ENCODE measurements around the gene TEF.
A peak's percentile ranks its signal among the peaks of the same experiment; 100 is the strongest.
"Not testable (repeated sequence)": the region's sequence is repeated elsewhere in the genome, so short reads cannot be mapped to it uniquely, and the experiment has no call there.

Gene TEF

GRCh38 chr22:41384128-41384527 is 2.4 kb downstream of the TEF start:
- no peak for DNase-seq

DNA sequence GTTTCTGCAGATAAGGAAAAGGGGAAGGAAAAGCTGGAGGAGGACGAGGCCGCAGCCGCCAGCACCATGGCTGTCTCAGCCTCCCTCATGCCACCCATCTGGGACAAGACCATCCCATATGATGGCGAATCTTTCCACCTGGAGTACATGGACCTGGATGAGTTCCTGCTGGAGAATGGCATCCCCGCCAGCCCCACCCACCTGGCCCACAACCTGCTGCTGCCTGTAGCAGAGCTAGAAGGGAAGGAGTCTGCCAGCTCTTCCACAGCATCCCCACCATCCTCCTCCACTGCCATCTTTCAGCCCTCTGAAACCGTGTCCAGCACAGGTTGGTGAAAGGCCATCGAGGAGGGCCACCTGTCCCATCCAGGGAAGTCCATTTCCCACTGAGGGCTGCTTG is 5.6 kb downstream of the TEF start:
- DNase-seq: no peak

DNA sequence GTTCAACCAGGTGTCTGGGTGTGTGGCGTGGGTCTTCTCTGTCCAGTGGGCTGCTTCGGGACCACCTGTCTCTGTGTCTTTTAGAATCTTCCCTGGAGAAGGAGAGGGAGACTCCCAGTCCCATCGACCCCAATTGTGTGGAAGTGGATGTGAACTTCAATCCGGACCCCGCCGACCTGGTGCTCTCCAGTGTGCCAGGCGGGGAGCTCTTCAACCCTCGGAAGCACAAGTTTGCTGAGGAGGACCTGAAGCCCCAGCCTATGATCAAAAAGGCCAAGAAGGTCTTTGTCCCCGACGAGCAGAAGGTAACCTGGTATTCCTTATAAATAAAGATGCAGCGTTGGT is 12.2 kb downstream of the TEF start:
- no peak for DNase-seq

- DNase-seq: no peak
Measured at GRCh38 chr22:41395531-41396240, 13.9 kb downstream of the TEF start.

DNA sequence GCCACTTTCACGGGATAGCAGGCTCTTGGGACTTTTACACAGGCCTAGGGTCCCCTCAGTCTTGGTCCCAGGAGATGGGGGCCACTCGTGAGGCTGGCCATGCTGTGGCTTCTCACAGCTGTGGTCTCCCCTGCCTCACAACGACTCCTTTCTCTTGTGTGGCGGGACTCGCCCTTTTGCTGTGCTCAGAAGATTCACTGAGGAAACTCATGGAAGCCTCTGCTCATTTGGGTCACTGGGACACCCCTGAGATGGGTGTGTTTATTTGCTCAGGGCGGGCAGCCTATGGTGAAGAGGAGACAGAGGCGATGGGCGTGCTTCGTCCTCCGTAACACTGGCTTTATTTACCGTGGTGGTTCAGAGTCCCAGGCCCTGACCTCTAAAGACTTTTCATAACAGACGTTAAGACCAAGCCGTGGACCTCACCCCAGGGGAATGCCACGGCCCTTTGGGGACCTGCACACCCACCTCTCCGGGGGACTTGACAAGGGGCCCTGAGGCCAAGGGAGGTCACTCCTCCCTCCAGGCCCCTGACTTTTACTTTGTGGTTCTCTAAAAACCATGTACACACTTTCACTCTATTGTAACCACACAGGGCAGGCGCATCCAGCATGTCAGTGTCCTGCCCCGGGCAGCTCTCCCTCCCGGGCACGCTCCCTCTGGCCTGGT is 15.5 kb downstream of the TEF start:
- no peak for DNase-seq

DNA sequence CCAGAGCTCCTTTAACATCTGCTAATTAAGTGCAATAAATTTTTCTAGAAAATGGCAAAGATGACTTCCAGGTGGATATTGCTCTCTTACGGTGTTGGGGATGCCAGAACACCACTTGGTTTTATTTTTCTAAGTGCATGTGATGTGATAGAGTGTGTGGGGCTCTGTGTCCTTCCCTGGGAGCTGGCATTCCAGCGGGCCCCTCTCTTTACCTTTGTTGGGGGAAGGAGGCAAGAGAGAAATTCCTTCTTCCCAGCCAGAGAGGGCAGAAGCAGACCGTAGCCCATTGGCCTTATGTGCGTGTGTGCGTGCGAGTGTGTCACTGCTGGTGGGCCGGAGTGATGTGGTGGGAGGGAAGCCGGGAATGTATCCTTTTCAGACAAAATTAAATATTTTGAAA is 17.2 kb downstream of the TEF start:
- no peak for DNase-seq

GRCh38 chr22:41401781-41402648 is 20.3 kb downstream of the TEF start:
- DNase-seq: no peak

DNA sequence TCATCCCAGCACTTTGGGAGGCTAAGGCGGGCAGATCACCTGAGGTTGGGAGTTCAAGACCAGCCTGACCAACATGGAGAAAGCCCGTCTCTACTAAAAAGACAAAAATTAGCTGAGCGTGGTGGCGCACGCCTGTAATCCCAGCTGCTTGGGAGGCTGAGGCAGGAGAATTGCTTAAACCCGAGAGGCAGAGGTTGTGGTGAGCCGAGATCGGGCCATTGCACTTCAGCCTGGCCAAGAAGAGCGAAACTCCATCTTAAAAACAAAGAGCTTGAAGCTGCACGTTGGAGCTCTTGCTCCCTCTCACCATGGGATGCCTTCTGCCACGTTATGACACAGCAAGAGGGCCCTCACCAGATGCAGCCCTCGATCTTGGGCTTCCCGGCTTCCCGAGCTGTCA is 21.1 kb downstream of the TEF start:
- DNase-seq: not testable (repeated sequence)

DNA sequence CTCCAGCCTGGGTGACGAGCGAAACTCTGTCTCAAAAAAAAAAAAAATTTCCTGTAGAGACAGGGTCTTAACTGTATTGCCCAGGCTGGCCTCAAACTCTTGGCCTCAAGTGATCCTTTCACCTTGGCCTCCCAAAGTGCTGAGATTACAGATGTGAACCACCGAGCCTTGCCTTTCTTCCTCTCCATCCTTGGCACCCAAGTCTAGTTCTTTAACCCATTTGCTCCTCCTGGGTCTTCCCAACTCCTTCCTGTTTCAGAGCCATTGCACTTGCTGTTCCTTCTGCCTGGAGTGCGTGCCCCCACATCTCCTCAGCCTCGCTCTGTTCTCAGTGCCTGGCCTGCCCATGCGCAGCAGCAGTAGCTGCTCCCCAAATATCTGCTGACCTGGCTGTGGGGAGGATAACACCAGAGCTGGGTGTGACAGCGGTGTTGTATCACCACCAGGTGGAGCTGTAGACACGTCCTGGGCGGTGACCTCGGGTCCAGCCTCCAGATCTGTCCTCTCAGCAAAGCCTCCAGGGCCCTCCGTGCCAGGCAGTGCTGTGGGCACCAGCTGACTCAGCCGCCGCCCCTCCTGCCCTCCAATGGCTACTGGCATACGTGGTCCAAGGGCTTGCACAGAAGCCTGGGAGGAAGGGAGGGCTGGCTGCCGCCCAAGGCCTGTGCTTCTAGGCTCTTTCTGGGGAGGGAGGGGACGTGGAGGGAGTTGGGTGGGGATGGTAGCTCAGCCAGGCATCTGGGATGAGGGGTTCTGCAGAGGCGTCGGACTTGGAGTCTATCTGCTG is 22.0 kb downstream of the TEF start:
- DNase-seq: peak; percentile 49 to 73 (median 66)

DNA sequence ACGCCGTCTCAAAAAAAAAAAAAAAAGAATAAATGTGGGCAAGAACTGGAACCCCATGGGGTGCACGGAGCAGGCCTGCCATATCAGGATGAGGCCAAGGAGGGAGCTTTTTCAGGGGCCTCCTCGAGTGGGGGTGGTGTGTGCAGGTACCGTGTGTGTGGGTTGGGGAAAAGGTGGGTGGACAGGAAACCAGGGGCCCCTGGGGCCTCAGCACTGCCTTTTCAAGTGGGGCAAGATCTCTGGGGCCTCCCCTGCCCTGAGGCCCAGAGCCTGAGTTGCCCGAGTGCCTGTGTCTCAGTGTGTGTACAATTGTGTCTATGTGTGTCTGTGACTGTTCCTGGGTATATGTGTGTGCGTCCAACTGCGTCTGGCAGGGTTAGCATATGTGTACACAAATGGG is 23.8 kb downstream of the TEF start:
- no peak for DNase-seq

DNA sequence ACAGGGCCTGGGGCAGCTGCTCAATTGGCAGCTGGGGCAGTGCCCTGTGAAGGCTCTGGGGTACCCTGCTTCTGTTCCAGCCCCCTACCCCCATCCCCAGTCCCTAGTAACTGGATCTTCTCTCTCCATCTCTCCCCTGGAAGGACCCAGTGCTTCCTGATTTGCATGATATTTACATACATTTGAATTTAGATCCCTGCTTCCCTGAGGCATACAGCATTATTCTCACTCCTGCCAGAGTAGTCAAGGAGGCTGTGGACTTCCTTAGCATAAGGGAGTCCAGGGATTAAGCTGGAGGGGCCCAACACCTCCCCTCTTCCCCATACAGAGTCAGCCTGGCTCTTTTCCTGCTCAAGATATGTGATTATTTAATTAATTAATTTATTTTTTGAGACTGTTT is 24.7 kb downstream of the TEF start:
- no peak for DNase-seq

- no peak for DNase-seq
Measured at GRCh38 chr22:41407433-41407832, 25.7 kb downstream of the TEF start.

GRCh38 chr22:41408665-41409064 is 26.9 kb downstream of the TEF start:
- no peak for DNase-seq

DNA sequence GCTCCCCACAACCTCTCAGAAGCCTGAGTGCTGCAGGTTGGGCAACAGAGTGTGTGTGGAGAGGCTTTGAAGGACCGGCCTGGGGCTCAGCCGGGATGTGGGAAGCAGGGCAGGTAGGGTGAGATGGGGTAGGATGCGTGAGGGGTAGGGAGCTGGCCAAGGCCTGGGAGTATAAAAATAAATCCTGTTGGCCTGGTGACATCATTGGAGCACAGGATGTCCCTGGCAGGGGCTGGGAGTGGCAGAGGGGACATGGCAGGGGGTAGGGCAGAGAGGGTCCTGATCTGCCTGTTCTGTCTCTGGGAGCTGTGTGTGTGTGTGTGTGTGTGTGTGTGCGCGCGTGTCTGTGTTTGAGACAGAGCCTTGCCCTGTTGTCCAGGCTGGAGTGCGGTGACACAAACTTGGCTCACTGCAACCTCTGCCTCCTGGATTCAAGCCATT is 28.6 kb downstream of the TEF start:
- DNase-seq: no peak

- no peak for DNase-seq
Measured at GRCh38 chr22:41411021-41411851, 29.5 kb downstream of the TEF start.

DNA sequence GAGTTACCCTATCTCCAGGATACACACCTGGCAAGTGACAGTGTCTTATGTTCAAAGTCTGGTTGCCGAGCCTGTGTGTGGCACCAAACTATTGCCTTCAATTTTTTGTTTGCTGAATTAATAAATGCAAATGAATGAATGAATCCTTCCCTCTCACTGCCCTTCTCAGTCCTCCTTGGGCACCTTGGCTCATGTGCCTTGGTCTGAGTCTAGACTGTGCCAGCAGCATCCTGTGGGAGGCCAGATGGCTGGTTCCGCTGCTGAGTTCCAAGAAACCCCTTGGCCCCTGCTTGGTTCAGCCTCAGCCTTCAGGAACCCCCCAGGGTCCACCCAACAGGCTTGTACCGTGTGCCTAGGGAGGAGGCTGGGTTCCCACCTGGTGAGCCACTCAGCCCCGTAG is 33.8 kb downstream of the TEF start:
- DNase-seq: no peak

DNA sequence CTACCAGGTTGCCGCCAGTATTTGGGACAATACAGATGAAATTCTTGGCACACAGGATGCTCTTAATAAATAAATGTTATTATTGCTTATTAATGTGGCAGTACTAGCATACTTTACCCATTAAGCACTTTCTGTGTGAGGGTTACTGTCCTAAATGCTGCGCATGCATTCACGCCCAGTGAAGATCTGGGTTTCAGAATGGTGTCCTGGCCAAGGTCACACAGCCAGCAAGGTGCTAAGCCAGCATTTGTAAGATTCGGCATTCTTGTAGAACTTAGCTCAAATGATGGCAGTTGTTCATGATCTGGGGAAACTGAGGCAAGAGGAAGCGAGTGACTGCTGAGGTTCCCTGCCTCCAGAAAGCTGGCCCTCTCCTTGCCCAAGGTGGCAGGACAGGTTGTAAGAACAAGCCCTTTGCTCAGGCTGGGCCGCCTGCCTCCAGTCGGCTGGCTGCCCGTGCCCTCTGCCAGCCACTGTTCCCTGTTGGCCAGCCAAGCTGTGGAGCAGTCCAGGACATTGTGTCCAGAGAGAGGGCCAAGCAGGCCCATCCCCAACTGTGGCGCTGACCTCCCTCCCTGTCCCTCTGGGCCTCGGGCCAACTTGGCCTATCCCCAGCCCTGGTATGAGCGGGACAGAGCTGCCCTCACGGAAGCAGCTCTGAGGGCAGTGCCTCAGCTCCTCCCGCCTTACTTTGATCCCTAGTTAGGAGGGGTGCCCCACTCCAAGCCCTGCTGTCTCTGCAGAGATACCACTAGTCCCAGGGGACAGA is 36.1 kb downstream of the TEF start:
- no peak for DNase-seq

DNA sequence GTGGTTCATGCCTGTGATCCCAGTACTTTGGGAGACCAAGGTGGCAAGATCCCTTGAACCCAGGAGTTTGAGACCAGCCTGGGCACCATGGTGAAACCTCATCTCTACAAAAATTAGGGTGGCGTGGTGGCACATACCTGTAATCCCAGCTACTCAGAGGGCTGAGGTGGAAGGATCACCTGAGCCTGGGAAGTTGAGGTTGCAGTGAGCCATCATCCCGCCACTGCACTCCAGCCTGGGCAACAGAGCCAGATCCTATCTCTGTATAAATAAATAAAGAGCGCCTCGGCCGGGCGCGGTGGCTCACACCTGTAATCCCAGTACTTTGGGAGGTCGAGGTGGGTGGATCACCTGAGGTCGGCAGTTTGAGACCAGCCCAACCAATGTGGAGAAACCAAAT is 37.0 kb downstream of the TEF start:
- no peak for DNase-seq

- DNase-seq: no peak
Measured at GRCh38 chr22:41425660-41426365, 44.1 kb downstream of the TEF start.

GRCh38 chr22:41429232-41429950 is 47.6 kb downstream of the TEF start:
- no peak for DNase-seq

All from activated CD4-positive, CD25-positive, alpha-beta regulatory T cell (primary cell).